Kasumi-1 (cell line): ENCODE results near the gene GFPT1.

ENCODE experiments used
- DNase-seq, 2 experiments: peaks; one replicate each; lab custom pipeline; 2025; lab: John Stamatoyannopoulos, UW

Gene GFPT1

GRCh38 chr2:69316550-69316949, 70.5 kb downstream of the GFPT1 start:
- no peak for DNase-seq

GRCh38 chr2:69315160-69315761, 71.8 kb downstream of the GFPT1 start:
- DNase-seq: no peak

- no peak for DNase-seq
Observed at GRCh38 chr2:69311024-69311416, 76.0 kb downstream of the GFPT1 start.

GRCh38 chr2:69310111-69311023, 76.7 kb downstream of the GFPT1 start:
- DNase-seq: no peak

- DNase-seq: no peak
Observed at GRCh38 chr2:69309351-69310110, 77.5 kb downstream of the GFPT1 start.

GRCh38 chr2:69308338-69308737, 78.7 kb downstream of the GFPT1 start:
- DNase-seq: no peak

- no peak for DNase-seq
Observed at GRCh38 chr2:69307579-69308064, 79.4 kb downstream of the GFPT1 start.

- peak; percentile 79 to 80 for DNase-seq
Observed at GRCh38 chr2:69306822-69307578, 80.0 kb downstream of the GFPT1 start.

GRCh38 chr2:69306393-69306821, 80.6 kb downstream of the GFPT1 start:
- no peak for DNase-seq

GRCh38 chr2:69305712-69306392, 81.2 kb downstream of the GFPT1 start:
- DNase-seq: no peak

- DNase-seq: no peak
Observed at GRCh38 chr2:69305166-69305565, 81.9 kb downstream of the GFPT1 start.

- DNase-seq: no peak
Observed at GRCh38 chr2:69304656-69305055, 82.4 kb downstream of the GFPT1 start.

GRCh38 chr2:69300650-69301049, 86.4 kb downstream of the GFPT1 start:
- DNase-seq: no peak

GRCh38 chr2:69299772-69300516, 87.1 kb downstream of the GFPT1 start:
- no peak for DNase-seq

GRCh38 chr2:69298862-69299261, 88.2 kb downstream of the GFPT1 start:
- no peak for DNase-seq

GRCh38 chr2:69298261-69298660, 88.8 kb downstream of the GFPT1 start:
- peak in 1 of 2 experiments; percentile 25 for DNase-seq

- no peak for DNase-seq
Observed at GRCh38 chr2:69297216-69297615, 89.8 kb downstream of the GFPT1 start.

- DNase-seq: no peak
Observed at GRCh38 chr2:69296421-69296820, 90.6 kb downstream of the GFPT1 start.

GRCh38 chr2:69292256-69292655, 94.8 kb downstream of the GFPT1 start:
- DNase-seq: no peak

GRCh38 chr2:69291721-69292120, 95.3 kb downstream of the GFPT1 start:
- DNase-seq: no peak
